GM18870 (cell line): ENCODE measurements around the gene SGSM2.

Source experiments
- ATAC-seq: cut with Tn5 transposase; IDR thresholded peaks from one replicate; pipeline ENCODE4 v1.9.1; 2021; ENCODE audit warnings: moderate library complexity; ENCODE audit not compliant: unreplicated experiment

Gene SGSM2

GRCh38 chr17:2366747-2367494, 29.6 kb downstream of the SGSM2 start:
- ATAC-seq: no peak

GRCh38 chr17:2368359-2368758, 31.1 kb downstream of the SGSM2 start:
- no peak for ATAC-seq

GRCh38 chr17:2369039-2369438, 31.7 kb downstream of the SGSM2 start:
- no peak for ATAC-seq

GRCh38 chr17:2369551-2370210, 32.4 kb downstream of the SGSM2 start:
- ATAC-seq: no peak

- ATAC-seq: no peak
Observed at GRCh38 chr17:2370211-2370589, 32.9 kb downstream of the SGSM2 start.

GRCh38 chr17:2371183-2372130, 34.2 kb downstream of the SGSM2 start:
- no peak for ATAC-seq

- no peak for ATAC-seq
Observed at GRCh38 chr17:2372180-2372579, 34.9 kb downstream of the SGSM2 start.

GRCh38 chr17:2372681-2373080, 35.4 kb downstream of the SGSM2 start:
- ATAC-seq: no peak

- no peak for ATAC-seq
Observed at GRCh38 chr17:2373179-2373578, 35.9 kb downstream of the SGSM2 start.

- ATAC-seq: no peak
Observed at GRCh38 chr17:2374549-2375285, 37.4 kb downstream of the SGSM2 start.

- ATAC-seq: no peak
Observed at GRCh38 chr17:2375406-2375805, 38.1 kb downstream of the SGSM2 start.

GRCh38 chr17:2376107-2376506, 38.8 kb downstream of the SGSM2 start:
- no peak for ATAC-seq

- ATAC-seq: no peak
Observed at GRCh38 chr17:2377659-2378058, 40.4 kb downstream of the SGSM2 start.

GRCh38 chr17:2378905-2379304, 41.6 kb downstream of the SGSM2 start:
- no peak for ATAC-seq

- ATAC-seq: no peak
Observed at GRCh38 chr17:2379489-2380225, 42.4 kb downstream of the SGSM2 start.

- no peak for ATAC-seq
Observed at GRCh38 chr17:2380226-2380922, 43.1 kb downstream of the SGSM2 start.

GRCh38 chr17:2380950-2381649, 43.8 kb downstream of the SGSM2 start:
- ATAC-seq: no peak

GRCh38 chr17:2383628-2384167, 46.4 kb downstream of the SGSM2 start:
- ATAC-seq: no peak
